Measurements from ENCODE around the gene GPR78.
"Not testable (repeated sequence)": the region's sequence is repeated elsewhere in the genome, so short reads cannot be mapped to it uniquely, and the experiment has no call there.

Gene GPR78

DNA sequence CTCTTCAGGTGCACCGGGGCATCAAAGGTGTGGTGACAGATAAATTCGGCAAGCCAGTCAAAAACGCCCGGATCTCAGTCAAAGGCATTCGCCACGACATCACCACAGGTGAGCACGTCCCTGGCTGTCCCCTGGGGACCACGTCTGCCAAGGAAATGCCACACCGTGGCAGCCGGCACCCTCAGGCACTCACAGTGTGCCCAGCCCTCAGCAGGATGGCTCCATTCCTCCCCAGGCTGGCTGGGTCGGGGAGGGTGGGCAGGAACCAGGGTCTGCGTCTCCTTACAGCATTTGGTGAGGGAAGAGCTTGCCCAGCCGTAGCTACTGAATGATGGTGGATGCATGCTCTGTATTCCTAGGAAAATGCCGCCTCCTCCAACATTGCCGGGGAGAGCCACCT lies 38.2 kb downstream of the GPR78 start:
- no peak for DNase-seq

DNA sequence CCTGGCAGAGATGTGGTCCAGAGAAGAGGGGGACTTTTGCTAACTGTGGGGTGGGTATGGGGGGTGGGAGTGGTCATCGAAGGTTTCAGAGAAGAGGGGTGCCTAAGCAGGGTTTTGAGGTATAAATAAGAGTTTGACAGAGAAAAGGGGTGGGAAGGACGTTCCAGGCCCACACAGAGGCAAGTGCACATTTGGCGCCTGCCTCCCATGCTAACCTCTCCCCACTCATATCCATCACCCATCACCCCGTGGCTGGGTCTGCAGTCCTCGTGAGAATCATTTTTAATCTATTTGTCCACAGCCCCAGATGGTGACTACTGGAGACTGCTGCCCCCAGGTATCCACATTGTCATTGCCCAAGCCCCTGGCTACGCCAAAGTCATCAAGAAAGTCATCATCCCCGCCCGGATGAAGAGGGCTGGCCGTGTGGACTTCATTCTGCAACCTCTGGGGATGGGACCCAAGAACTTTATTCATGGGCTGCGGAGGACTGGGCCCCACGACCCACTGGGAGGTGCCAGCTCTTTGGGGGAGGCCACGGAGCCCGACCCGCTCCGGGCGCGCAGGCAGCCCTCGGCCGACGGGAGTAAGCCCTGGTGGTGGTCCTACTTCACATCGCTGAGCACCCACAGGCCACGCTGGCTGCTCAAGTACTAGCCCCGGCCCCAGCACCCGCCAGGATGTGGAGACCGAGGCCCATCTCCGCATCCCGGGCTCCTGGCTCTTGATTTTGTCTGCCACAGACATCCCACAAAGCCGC lies 38.9 kb downstream of the GPR78 start:
- no peak for DNase-seq

DNA sequence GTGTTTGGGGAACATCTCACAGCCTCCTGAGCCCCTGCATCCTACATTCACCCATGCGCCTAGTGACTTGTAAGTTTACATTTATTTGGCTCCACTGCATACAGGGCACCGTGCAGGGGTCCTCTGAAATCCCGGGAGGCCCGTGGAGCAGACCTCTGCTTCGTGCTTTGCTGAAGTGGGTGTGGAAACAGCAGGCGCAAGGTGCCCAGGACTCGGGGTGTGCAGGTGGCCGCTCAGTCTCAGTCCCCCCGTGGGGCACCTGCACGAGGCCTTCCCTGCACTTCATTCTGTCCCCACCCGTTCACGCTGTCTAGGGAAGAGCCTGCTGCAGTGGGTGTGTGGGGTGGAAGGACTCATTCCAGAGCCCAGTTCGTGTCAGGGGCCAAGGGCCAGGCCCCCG lies 40.9 kb downstream of the GPR78 start:
- not testable (repeated sequence) for DNase-seq

DNA sequence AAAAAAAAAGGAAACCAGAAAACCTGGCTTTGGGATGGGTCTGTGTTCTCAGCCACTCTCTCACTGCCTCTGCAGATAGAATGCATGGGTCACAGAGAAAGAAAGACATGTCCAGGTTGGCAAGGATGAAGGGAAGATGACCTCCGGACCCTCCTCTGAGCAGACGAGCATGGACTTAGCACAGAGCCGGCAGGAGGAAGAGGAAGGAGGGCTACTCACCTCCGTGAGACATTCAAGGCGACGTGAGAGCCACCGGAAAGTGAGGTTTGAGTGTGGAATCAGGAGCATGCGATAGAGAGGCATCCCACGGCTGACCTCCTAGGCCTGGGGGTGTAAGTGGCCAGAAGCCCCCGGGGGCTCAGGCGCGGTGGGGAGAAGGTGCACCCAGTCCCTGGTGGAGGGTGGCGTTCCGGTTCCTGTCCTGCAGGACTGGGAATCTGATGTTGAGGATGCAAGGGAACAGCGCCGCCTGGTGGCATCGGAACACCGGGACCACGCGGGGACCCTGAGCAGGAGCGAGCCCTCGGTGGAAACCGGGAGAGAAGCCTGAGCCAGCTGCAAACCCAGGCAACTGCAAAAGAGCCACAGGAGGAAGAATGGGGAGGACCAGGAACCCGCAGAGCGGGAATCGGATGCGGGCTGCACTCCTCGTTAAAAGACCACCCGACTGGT lies 44.5 kb downstream of the GPR78 start:
- DNase-seq: not testable (repeated sequence)

DNA sequence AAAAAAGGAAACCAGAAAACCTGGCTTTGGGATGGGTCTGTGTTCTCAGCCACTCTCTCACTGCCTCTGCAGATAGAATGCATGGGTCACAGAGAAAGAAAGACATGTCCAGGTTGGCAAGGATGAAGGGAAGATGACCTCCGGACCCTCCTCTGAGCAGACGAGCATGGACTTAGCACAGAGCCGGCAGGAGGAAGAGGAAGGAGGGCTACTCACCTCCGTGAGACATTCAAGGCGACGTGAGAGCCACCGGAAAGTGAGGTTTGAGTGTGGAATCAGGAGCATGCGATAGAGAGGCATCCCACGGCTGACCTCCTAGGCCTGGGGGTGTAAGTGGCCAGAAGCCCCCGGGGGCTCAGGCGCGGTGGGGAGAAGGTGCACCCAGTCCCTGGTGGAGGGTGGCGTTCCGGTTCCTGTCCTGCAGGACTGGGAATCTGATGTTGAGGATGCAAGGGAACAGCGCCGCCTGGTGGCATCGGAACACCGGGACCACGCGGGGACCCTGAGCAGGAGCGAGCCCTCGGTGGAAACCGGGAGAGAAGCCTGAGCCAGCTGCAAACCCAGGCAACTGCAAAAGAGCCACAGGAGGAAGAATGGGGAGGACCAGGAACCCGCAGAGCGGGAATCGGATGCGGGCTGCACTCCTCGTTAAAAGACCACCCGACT lies 50.2 kb downstream of the GPR78 start:
- DNase-seq: not testable (repeated sequence)

DNA sequence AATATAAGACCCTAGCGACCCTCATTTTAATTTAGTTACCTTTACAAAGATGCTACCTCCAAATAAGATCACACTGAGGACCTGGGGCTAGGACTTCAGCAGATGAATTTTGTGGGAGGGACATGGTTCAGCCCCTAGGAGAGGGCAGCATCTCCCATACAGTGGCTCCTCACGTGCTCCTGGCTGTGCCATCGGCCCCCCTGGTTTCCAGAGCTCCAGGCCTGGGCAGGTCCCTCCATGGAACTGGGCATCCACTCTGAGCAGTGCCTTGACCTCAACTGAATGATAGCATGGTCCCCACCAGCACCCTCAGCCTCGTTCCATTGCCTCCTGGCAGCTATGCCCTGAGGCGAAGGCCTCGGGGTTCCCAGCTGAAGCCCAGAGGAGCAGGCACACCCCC lies 51.7 kb downstream of the GPR78 start:
- DNase-seq: not testable (repeated sequence)

DNA sequence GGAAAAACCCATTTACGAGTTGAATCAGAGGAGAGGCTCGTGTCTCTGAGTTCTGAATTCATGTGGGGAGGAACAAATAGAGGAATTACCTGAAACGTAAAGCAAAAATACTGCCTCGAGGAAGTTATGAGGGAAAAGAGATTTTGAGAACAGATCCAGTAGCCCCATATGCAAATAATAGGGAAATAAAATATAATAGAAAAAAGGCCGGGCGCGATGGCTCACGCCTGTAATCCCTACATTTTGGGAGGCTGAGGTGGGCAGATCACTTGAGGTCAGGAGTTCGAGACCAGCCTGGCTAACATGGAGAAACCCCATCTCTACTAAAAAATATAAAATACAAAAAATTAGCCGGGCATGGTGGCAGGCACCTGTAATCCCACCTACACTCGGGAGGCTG lies 54.6 kb downstream of the GPR78 start:
- DNase-seq: not testable (repeated sequence)

DNA sequence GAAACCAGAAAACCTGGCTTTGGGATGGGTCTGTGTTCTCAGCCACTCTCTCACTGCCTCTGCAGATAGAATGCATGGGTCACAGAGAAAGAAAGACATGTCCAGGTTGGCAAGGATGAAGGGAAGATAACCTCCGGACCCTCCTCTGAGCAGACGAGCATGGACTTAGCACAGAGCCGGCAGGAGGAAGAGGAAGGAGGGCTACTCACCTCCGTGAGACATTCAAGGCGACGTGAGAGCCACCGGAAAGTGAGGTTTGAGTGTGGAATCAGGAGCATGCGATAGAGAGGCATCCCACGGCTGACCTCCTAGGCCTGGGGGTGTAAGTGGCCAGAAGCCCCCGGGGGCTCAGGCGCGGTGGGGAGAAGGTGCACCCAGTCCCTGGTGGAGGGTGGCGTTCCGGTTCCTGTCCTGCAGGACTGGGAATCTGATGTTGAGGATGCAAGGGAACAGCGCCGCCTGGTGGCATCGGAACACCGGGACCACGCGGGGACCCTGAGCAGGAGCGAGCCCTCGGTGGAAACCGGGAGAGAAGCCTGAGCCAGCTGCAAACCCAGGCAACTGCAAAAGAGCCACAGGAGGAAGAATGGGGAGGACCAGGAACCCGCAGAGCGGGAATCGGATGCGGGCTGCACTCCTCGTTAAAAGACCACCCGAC lies 55.8 kb downstream of the GPR78 start:
- not testable (repeated sequence) for DNase-seq

Measured in fibroblast of skin of scalp (primary cell).